Putamen (tissue), 1 donor: ENCODE data around the gene CEBPG.

Source experiments
- DNase-seq: peaks from one replicate; pipeline ENCODE4 v3.0.0-alpha.2; 2016; ENCODE audit warnings: low spot score

CEBPG gene

GRCh38 chr19:33350538-33351309 is 22.8 kb upstream of the CEBPG start:
- no peak for DNase-seq

GRCh38 chr19:33355535-33355934 is 18.0 kb upstream of the CEBPG start:
- no peak for DNase-seq

DNA sequence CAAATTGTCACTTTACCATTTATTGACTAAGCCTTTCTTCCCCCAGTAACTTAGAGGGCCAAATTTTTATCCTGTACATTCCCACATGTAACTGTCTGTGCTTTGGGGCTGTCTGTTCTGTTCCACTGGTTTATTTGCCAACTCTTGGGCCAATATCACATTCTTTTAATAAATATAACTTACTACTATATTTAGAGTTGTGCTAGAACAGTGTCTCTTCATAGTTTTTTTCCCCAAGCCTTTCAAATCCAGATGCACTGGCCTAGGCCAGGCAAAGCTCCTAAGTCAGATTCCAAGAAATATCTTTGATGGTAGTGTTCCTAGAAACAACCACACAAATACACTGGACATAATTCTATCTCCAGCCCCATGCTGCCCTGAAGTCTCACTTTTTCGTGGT is 16.0 kb upstream of the CEBPG start:
- DNase-seq = no peak

- no peak for DNase-seq
These were observed 15.1 kb upstream of the CEBPG start for GRCh38 chr19:33358408-33358807.

- DNase-seq = no peak
These were observed 13.9 kb upstream of the CEBPG start for GRCh38 chr19:33359581-33359980.

DNA sequence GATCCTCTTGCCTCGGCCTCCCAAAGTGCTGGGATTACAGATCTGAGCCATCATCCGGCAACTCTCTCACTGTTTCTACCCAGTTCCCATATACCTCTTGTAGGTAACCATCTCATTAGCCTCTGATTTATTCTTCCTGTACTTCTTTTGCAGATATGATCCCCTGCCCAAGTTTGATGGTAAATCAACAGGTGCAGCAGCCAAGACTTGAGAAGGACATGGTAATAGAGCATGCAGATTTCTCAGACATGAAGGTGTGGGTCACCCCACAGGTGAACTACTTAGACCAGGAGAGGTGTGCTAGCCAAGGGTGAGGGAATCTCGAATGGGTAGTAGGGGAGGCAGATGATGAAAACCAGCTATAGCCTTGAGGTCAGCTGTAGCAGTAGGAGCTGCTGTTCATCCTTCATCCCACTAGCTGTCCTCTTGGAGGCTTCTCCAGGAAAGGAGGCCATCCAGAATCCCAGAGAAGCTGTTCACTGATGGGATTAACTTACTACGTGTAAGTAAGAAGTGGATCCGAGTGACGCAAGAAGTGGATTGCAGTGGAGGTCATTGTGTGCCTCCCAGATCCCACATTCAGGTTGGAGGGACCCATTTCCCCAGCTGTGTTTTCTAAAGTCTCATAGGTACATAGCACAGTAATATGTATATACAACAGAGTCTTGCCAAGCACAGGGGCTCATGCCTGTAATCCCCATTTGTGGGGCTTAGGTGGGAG is 10.8 kb upstream of the CEBPG start:
- DNase-seq = no peak

- DNase-seq = no peak
These were observed 10.0 kb upstream of the CEBPG start for GRCh38 chr19:33363476-33363875.

- DNase-seq = no peak
These were observed 7.8 kb upstream of the CEBPG start for GRCh38 chr19:33365691-33366090.

DNA sequence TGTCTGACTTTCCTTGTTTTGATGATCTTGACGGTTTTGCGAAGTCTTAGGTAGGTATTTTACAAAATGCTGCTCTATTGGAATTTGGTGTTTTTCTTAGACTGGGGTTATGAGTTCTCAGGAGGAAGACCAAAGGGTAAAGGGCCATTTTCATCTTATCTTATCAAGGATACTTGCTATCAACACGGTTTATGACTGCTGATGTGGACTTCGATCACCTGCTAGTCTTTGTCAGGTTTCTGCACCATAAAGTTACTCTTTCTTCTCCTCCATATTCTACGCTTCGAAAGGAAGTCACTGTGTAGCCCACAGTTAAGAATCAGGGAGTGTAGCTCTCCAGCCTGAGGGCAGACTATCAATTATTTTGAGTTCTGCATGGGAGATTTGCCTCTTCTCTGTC is 7.4 kb upstream of the CEBPG start:
- DNase-seq = no peak

DNA sequence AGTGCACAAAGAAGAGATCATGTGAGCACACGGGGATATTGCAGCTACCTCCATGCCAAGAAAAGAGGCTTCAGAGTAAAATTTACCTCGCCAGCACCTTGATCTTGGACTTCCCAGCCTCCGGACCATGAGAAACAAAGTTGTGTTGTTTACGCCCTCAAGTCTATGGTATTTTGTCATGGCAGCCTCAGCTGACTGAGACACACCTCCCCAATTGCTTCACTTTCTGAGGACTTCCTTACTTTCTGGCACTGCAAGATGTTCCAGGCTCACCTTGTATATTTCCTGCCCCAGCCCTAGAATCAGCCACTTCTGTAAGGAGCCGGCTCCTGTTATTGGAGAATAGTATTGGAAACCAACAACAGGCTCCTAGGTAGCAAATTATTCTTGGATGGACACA is 6.6 kb upstream of the CEBPG start:
- no peak for DNase-seq

DNA sequence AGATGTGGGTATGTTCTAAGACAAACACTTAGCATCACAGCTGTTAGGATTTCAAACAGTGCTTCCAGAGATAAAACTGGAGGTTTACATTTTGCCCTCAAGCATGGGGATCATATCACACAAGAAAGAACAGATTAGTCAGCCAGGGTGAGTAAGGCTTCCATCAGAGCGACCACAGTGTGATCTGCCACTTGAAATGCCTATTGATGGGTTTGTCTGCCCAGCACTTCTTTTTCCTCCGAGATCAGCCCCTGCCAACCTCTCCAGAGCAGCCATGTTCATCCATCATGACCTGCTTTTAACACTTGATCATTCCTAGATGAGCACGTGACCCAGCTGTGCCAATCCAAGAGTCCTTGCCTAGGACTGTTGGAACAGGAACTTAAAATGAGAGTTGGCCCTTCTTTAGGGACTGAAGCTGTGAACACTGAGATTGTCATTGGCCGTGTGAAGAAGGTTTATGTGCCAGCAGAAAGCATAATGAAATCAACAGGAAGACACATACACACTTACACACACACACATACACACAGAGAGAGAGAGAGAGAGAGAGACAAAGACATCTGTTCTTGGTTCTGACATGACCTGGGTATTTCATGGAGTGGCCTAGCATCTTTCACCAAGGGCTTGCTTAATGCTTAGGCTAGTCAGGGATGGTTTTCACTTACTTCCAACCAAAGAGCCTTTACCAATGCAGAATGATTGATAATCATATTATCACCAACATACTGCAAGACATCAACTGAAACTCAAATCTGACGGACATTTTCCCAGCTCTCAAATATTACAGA is 5.2 kb upstream of the CEBPG start:
- DNase-seq = no peak

DNA sequence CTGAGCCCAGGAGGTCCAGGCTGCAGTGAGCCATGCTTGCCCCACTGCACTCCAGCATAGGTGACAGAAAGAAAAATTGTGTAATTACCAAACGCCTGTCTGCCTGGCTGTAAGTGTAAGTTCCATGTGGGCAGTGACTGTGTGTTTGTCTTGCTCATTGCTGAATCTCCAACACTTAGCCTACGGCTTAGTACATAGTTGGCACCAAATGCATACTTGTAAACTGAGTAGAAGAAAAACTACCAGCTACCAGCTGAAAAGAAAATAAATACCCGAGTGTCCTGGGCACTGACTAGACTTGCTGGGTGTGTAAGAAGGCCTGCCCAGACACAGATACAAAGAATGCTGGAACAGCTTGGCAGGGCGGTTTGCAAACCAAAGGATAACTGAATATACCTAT is 2.7 kb upstream of the CEBPG start:
- no peak for DNase-seq

DNA sequence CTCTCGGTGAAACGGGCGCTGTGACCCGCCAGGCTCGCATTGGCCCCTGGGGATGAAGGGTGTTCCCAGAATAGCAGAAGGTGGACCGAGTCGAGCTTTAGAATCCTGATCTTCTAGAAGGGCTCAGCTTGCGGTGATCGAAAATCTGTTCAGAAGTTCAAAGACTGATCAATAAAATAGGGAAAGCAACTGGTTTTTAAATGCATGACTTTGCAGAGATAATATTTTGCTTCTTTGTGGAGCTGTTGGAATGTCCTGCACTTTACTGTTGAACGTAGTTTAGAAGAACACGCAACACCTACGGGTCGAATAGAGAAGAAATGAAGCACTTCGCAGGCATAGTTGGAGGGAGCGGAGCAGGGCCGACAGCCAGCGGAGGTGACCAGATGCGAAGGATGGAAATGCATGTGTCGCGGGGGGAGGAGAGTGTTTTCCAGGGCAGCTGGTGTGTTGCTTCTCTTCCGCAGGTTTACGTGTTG is 766 bp downstream of the CEBPG start:
- no peak for DNase-seq

GRCh38 chr19:33375156-33375836 is 1.8 kb downstream of the CEBPG start:
- DNase-seq = no peak

GRCh38 chr19:33375837-33376159 is 2.3 kb downstream of the CEBPG start:
- no peak for DNase-seq

DNA sequence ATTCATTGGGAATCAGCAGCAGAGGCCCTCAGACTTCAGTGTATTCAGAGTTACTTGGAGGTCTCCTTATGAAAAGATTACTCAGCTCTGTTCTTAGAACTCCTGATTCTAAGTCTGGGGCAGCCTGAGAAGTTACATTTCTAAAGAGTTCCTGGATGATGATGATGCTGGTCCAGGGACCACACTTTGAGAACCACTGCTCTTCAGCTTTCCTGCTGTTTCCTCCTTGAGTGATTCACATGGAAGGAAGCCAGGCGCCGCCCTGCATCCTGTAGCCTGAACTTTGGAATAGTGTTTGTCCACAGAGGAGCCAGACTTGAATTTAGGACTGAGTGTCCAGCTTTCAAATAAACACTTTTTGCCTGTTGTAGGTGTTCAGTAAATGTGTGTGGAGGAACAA is 2.9 kb downstream of the CEBPG start:
- no peak for DNase-seq

DNA sequence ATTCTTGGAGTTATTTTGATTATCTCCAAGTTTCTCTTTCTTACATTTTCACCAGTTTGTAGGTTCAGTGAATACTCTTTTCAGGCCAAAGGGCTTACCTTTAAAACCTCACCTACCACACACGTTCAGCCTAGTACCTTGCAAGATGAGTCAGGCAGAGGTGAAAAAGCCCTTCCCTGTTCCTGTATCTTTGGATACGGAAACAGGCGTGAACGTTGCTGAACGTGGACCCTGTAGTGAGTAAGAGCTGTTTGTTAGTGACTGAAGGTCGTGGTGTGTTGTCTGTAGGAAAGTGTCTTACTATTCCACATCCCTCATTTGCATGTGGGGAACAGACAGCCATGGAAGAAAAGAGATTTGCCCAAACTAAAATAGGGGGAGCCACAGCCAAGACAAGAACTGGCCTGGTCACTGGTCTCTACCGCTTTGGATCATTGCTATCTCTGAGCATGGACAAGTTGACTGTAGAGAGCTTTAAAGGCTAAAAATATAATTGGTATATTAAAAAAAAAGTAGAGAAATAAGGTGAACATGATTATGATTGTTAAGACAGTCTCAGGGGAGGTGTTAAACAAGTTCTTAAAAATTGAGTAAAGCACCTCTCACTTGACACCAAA is 3.5 kb downstream of the CEBPG start:
- no peak for DNase-seq

DNA sequence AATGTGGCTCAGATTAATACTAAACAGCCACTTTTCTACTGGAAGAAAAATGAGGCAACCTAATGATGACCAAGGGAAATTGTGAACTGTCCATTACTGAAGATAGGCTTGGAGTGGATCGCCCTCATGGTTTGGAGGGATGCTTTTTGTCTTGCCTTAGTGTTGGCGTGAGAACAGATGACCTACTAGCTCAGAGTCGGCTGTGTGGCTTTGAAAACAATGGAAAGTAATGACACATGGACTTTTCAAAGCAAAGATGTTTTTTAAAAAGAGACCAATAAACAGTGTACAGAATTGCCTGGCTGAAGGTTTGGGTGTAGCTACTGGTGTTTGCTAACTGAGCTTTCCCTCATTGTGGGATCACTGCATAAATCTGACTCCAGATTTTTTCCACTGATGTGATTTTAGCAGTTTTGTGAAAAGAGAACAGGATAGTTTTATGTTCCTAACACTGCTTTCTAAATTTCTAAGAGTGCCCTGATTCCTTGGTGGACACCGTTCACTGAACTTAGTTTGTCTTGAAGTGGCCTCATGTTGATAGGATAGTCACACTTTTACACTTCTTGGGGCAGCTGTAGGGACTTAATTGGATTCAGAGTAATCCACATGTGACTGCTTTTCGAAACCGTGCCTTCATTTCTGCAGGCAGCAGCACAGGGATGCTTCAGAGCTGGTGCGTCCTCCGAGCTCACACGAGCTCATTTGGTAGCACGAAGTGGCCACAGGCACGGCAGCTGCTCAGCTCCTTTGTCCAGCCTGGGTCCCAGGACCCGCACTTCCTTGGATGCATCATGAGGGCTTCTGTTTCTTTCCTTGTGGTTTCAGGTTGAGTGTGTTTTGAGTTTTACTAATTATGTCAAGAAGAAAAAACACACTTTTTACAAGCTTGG is 4.3 kb downstream of the CEBPG start:
- DNase-seq = no peak

- no peak for DNase-seq
These were observed 5.8 kb downstream of the CEBPG start for GRCh38 chr19:33379151-33379829.

GRCh38 chr19:33381101-33381500 is 7.6 kb downstream of the CEBPG start:
- no peak for DNase-seq
